HCT116 (cell line): ENCODE results near the gene PRPF18.
A peak's percentile ranks its signal among the peaks of the same experiment; 100 is the strongest.

ENCODE experiments used
- CTCF ChIP-seq, 3 experiments: fragments of 200-600 bp in 1 of 3; sonication (generic) in 1 of 3; IDR thresholded peaks in 2 of 3; conservative IDR thresholded peaks in 1 of 3; 2 replicates each; pipeline ENCODE4 v1.5.1; 2012 to 2017; ENCODE audit warnings: low read depth in 2 of 3, low read length in 2 of 3, antibody characterized with exemption in 1 of 3, borderline replicate concordance in 1 of 3, control low read depth in 1 of 3, mild to moderate bottlenecking in 1 of 3, mixed read lengths in 1 of 3, mixed run types in 1 of 3, moderate library complexity in 1 of 3; ENCODE audit not compliant: insufficient read depth in 1 of 3
- POLR2A ChIP-seq: IDR thresholded peaks from 2 replicates; pipeline ENCODE4 v1.7.0; 2011; ENCODE audit warnings: borderline replicate concordance; ENCODE audit not compliant: insufficient read depth, insufficient read length; ENCODE audit errors: extremely low read depth
- POLR2AphosphoS5 ChIP-seq: IDR thresholded peaks from 2 replicates; pipeline ENCODE4 v1.6.1; 2011; ENCODE audit warnings: mild to moderate bottlenecking, low read depth, low read length, moderate library complexity
- SIN3A ChIP-seq: IDR thresholded peaks from 2 replicates; pipeline ENCODE4 v1.6.1; 2012; ENCODE audit warnings: low read depth
- TF ChIP-seq, protein P1 (sequence below): IDR thresholded peaks from 2 replicates; pipeline ENCODE4 v1.6.1; 2012; ENCODE audit warnings: low read depth

- peak; percentile 20 to 39 (median 37); a peak in 5 of 6 replicates for TF ChIP-seq CTCF (IDR thresholded peaks at IDR 0.05 in 2 of 3, conservative IDR thresholded peaks at IDR 0.05 in 1 of 3; ENCODE audit: borderline replicate concordance in 1 of 3, insufficient read depth in 1 of 3, low read depth in 2 of 3, low read length in 2 of 3)
- no peak for TF ChIP-seq SIN3A
- no peak for TF ChIP-seq POLR2A
- TF ChIP-seq, protein P1, sequence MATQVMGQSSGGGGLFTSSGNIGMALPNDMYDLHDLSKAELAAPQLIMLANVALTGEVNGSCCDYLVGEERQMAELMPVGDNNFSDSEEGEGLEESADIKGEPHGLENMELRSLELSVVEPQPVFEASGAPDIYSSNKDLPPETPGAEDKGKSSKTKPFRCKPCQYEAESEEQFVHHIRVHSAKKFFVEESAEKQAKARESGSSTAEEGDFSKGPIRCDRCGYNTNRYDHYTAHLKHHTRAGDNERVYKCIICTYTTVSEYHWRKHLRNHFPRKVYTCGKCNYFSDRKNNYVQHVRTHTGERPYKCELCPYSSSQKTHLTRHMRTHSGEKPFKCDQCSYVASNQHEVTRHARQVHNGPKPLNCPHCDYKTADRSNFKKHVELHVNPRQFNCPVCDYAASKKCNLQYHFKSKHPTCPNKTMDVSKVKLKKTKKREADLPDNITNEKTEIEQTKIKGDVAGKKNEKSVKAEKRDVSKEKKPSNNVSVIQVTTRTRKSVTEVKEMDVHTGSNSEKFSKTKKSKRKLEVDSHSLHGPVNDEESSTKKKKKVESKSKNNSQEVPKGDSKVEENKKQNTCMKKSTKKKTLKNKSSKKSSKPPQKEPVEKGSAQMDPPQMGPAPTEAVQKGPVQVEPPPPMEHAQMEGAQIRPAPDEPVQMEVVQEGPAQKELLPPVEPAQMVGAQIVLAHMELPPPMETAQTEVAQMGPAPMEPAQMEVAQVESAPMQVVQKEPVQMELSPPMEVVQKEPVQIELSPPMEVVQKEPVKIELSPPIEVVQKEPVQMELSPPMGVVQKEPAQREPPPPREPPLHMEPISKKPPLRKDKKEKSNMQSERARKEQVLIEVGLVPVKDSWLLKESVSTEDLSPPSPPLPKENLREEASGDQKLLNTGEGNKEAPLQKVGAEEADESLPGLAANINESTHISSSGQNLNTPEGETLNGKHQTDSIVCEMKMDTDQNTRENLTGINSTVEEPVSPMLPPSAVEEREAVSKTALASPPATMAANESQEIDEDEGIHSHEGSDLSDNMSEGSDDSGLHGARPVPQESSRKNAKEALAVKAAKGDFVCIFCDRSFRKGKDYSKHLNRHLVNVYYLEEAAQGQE: no peak
- TF ChIP-seq POLR2AphosphoS5: no peak
Observed at GRCh38 chr10:13589316-13589715, 2.6 kb downstream of the PRPF18 start.
